RPMI8226 (cell line): Measurements from ENCODE around the gene ZNF525.
"Not testable (repeated sequence)": the region's sequence is repeated elsewhere in the genome, so short reads cannot be mapped to it uniquely, and the experiment has no call there.

Experiments
- DNase-seq: peaks from one replicate; pipeline ENCODE4 v3.0.0-alpha.2; 2015

The ZNF525 gene

GRCh38 chr19:53365134-53365898 lies at the start of gene ZNF525:
Gene ZNF525, plus strand, starts transcription at chr19:53365705. Its CDS starts 6,577 bp downstream, at chr19:53372282.
- peak; percentile 96 for DNase-seq

DNA sequence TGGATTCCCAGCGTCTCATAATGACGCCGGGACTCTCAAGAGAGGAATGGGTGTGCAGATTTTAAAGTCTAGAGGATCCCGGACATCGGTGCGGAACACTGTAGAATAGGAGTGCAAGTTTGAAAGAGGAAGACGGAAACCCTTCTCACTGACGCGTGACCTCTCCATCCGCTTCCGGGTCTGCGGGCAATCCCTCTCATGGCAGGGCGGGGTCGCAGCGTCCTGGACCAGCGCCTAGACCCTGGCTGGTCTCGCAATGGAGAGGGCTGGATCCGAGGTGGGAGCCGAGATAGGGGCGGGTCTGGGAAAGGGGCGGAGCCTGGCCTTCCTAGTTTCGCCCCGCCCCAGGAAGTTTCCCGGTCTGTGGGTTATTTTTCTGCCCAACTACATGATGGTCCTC lies 36.5 kb upstream of the ZNF525 start:
- peak; percentile 58 for DNase-seq

DNA sequence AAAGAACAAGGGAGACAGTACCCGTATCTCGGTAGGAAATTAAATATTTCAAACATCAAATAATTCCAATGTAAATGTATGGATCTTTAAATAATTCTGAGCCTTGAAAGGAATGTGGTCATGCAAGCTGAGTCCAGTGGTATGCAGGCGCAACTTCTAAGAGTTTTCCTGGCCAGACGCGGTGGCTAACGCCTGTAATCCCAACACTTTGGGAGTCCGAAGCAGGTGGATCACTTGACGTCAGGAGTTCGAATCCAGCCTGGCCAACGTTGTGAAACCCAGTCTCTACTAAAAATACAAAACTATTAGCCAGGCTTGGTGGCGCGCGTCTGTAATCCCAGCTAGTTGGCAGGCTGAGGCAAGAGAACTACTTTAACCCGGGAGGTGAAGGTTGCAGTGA lies 33.0 kb upstream of the ZNF525 start:
- no peak for DNase-seq

- peak; percentile 39 for DNase-seq
Measured at GRCh38 chr19:53333066-53333462, 32.4 kb upstream of the ZNF525 start.

DNA sequence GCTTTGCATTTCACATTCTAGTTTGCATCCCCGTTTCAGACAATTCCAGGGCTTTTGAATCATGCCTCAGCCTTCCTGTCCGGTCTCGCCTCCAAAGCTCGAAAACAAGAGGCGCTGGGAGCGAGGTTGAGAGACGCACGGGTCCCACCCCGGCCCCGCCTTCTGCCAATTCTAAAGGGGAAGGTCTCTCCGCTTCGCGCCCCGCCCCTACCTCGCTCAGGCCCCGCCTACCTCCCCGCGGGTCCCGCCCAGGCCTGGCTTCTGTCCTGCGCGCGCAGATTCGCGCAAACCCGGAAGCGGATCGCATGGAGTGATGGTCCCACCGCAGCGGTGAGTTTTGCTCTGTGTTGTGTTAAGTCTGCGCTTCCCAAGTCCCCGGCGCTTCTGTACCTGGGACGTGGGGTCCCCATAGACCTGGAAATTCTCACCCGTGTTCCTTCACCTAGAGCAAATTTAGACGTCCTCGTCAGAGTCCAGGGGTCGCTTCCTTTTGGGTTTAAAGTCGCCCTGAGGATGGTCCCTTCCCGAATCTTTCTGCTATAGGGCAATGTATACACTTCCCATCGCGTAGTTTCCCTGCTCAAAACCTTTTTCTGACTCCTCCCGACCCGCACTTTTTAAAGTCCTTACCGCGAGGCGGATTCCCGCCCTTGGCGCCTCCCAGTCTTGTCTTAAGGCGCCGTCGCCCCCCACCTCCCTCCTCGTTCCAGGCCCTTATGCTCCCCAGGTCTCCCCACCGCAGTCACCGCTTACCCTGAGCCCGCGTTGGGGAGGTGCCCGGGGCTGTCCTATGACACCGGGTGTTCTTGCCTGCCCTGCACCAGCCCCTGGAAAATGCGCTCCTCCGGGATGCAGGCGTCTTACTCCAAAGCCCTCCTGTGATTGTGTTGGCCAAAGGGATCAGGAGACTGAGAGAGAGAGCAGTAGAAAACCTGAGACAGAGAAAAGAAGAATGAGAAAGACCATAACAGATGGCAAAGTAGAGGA lies 31.7 kb upstream of the ZNF525 start, which contains the start of gene ZNF845:
TSS of gene ZNF845 (plus strand) at position 287 of the 987 bp plus-strand sequence. CDS start 7,559 bp downstream, outside the sequence.
- peak; percentile 92 for DNase-seq

DNA sequence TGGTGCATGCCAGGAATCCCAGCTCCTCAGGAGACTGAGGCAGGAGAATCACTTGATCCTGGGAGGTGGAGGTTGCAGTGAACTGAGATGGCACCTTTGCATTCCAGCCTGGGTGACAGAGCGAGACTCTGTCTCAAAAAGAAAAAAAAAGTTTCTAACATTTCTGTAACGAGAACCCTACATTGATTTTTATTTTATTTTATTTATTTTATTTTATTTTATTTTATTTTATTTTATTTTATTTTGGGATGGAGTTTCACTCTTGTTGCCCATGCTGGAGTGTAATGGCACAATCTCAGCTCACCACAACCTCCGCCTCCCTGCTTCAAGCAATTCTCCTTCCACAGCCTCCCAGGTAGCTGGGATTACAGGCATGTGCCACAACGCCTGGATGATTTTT lies 21.1 kb upstream of the ZNF525 start:
- not testable (repeated sequence) for DNase-seq

GRCh38 chr19:53355739-53356138 lies 9.8 kb upstream of the ZNF525 start:
- DNase-seq = no peak

- no peak for DNase-seq
Measured at GRCh38 chr19:53357821-53358581, 7.5 kb upstream of the ZNF525 start.

- not testable (repeated sequence) for DNase-seq
Measured at GRCh38 chr19:53360056-53360455, 5.4 kb upstream of the ZNF525 start.

DNA sequence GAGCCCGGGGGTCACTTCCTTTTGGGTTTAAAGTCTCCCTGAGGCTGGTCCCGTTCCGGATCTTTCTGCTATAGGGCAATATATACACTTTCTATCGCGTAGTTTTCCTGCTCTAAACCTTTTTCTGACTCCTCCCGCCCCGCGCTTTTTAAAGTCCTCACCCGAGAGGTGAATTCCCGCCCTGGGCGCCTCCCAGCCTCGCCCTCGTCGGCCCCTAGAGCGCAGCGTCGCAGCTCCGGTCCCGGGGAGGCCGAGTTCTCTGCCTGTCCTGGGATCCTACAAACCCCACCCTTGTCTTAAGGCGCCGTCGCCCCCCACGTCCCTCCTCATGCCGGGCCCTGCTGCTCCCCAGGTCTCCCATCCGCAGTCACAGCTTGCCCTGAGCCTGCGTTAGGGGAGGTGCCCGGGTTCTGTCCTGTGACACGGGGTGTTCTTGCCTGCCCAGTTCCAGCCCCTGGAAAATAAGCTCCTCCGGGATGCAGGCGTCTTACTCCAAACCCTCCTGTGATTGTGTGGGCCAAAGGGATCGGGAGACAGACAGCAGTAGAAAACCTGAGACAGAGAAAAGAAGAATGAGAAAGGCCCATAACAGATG lies 491 bp downstream of the ZNF525 start:
- DNase-seq = peak; percentile 66

DNA sequence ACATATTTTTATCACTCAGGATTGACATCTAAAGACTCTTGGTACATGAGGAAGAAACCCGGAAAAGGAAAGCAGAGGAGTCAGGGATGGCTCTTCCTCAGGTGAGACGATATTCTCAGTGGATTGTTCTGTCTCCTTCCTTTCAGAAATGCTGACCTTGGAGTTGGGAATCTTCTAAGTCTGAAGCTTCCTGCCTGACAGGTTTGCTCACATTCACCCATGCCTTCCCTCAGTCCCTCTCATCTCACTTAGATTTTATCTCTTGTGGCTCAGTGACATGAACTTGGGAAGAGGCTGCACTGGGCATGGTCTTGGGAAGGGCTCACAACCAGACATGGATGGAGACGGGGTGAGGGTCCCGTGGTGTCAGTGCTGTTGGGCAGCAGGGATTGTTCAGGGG lies 6.7 kb downstream of the ZNF525 start:
- no peak for DNase-seq

DNA sequence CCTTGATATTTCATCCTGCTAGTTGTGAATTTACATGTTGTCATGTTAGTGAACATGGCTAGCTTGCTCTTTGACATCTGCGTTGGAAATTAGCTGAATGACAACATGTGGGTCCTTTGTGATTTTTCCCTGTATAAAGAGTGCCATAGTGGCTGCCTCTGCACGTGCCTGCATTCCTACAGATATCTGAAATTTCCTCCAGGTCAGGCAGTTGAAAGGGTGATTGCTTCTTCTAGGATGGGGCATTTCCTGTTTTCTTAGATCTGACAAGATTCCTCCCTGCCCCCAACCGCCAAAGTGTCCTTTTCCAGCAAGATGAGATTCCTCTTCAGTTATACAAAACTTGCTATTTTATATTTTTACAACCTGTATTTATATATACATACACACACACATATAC lies 8.8 kb downstream of the ZNF525 start:
- no peak for DNase-seq

GRCh38 chr19:53374743-53375142 lies 9.2 kb downstream of the ZNF525 start:
- DNase-seq = no peak

DNA sequence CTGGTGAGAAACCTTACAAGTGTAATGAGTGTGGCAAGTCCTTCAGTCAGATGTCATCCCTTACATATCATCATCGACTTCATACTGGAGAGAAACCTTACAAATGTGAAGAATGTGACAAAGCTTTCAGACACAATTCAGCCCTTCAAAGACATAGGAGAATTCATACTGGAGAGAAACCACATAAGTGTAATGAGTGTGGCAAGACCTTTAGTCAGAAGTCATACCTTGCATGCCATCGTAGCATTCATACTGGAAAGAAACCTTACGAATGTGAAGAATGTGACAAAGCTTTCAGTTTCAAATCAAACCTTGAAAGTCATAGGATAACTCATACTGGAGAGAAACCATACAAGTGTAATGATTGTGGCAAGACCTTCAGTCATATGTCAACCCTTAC lies 15.9 kb downstream of the ZNF525 start:
- DNase-seq = no peak

GRCh38 chr19:53388168-53388567 lies 22.7 kb downstream of the ZNF525 start:
- DNase-seq = no peak

DNA sequence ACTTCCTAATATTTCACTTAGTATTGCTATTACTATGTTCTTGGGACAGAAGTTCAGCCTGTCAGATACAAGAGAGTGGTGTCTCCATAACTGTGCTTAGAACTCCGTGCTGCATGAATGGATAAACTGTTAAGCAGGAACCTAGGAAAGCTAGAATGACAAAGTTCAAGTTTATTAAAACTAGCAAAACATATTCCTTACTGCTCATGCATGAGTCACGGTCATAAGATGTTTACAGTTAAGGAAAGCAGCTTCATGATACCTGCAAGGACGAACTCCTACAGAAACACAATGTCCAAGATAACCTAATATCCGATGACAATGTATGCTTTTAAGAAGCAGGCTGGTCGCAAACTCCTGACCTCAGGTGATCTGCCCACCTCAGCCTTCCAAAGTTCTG lies 23.4 kb downstream of the ZNF525 start:
- DNase-seq = no peak

- no peak for DNase-seq
Measured at GRCh38 chr19:53389571-53389970, 24.1 kb downstream of the ZNF525 start.

DNA sequence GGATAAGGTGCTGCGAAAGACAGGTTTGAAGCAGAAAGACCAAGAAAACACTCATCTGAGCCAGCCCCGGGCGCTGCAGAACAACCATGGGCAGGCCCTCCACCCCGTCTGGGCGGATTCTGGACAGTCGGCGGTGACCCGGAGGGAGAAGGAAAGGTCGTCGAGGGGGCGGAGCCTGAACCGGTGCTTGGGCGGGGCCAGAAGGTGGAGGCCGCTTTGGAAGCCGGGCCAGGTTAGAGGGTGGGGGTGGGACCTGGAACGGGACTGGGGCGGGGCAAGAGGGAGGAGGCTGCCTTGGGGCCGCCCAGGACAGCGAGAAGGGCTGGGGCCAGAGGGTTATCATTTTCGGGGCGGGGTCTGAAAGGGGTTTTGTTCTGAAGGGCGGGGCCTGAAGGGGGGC lies 24.5 kb downstream of the ZNF525 start:
- no peak for DNase-seq

DNA sequence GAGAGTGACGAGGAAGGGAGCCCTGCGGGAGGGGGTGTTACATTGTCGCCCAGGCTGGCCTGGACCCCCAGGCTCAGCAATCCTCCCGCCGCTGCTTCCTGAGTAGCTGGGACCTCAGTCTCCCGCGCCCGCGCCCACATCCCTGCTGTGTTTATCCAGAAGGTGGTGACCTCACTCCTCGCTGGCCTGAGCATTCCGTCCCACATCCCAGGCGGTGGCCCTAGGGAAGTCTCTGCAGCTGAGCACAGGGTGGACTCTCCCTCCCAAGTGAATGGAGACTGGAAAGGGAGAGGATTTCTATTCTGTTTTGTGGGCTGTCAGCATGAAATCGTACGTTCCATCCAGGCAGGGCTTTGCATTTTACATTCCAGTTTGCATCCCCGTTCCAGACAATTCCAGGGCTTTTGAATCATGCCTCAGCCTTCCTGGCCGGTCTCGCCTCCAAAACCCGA lies 29.0 kb downstream of the ZNF525 start:
- DNase-seq = no peak

DNA sequence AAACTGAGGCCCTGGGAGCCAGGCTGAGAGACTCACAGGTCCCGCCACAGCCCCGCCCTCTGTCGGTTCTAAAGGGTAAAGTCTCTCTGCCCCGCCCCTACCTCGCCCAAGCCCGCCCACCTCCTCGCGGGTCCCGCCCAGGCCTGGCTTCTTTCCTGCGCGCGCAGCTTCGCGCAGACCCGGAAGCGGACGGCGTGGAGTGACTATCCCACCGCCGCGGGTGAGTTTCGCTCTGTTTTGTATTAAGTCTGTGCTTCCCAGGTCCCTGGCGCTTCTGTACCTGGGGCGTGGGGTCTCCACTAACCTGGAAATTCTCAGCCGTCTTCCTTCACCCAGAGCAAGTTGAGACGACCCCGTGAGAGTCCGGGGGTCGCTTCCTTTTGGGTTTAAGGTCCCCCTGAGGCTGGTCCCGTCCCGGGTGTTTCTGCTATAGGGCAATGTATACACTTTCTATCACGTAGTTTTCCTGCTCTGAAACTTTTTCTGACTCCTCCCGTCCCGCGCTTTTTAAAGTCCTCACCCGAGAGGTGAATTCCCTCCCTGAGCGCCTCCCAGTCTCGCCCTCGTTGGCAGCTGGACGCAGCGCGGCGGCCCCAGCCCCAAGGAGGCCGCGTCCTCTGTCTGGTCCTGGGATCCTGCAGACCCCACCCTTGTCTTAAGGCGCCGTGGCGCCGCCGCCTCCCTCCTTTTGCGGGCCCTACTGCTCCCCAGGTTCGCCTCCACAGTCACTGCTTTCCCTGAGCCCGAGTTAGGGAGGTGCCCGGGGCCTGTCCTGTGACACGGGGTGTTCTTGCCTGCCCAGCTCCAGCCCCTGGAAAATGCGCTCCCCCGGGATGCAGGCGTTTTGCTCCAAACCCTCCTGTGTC lies 29.7 kb downstream of the ZNF525 start, which contains the start of gene ZNF765:
TSS of gene ZNF765 (plus strand) at position 176 of the 866 bp plus-strand sequence. CDS start 2,867 bp downstream, outside the sequence.
- peak; percentile 95 for DNase-seq
